GM18505 (cell line): ENCODE results near the gene CDH13.

Experiments
- ATAC-seq: cut with Tn5 transposase; IDR thresholded peaks from one replicate; pipeline ENCODE4 v1.9.1; 2021; ENCODE audit not compliant: unreplicated experiment
- POLR2A ChIP-seq: IDR thresholded peaks from 4 replicates; pipeline ENCODE4 v1.6.1; 2011; ENCODE audit warnings: borderline replicate concordance; ENCODE audit not compliant: insufficient read depth, insufficient read length; ENCODE audit errors: extremely low read depth

CDH13 gene

GRCh38 chr16:83271970-83272575 lies 645.3 kb downstream of the CDH13 start:
- no peak for ATAC-seq
- TF ChIP-seq POLR2A, result no peak

GRCh38 chr16:83272843-83273242 lies 646.1 kb downstream of the CDH13 start:
- ATAC-seq, result no peak
- TF ChIP-seq POLR2A, result no peak

GRCh38 chr16:83273504-83274173 lies 646.9 kb downstream of the CDH13 start:
- TF ChIP-seq POLR2A, result no peak
- ATAC-seq, result no peak

GRCh38 chr16:83279251-83279650 lies 652.5 kb downstream of the CDH13 start:
- no peak for TF ChIP-seq POLR2A
- no peak for ATAC-seq

- no peak for ATAC-seq
- TF ChIP-seq POLR2A, result no peak
Observed at GRCh38 chr16:83285921-83286320, 659.2 kb downstream of the CDH13 start.

- no peak for ATAC-seq
- TF ChIP-seq POLR2A, result no peak
Observed at GRCh38 chr16:83296505-83296904, 669.7 kb downstream of the CDH13 start.

GRCh38 chr16:83298541-83298940 lies 671.8 kb downstream of the CDH13 start:
- no peak for ATAC-seq
- no peak for TF ChIP-seq POLR2A

GRCh38 chr16:83300326-83300725 lies 673.6 kb downstream of the CDH13 start:
- no peak for ATAC-seq
- TF ChIP-seq POLR2A, result no peak

GRCh38 chr16:83301971-83302370 lies 675.2 kb downstream of the CDH13 start:
- no peak for TF ChIP-seq POLR2A

GRCh38 chr16:83302853-83303252 lies 676.1 kb downstream of the CDH13 start:
- no peak for TF ChIP-seq POLR2A
- ATAC-seq, result no peak

More at GRCh38 chr16:83301971-83302370, 675.2 kb downstream of the CDH13 start:
- ATAC-seq, result no peak

GRCh38 chr16:83305092-83305491 lies 678.3 kb downstream of the CDH13 start:
- ATAC-seq, result no peak
- no peak for TF ChIP-seq POLR2A

- no peak for TF ChIP-seq POLR2A
- ATAC-seq, result no peak
Observed at GRCh38 chr16:83306961-83307593, 680.3 kb downstream of the CDH13 start.

GRCh38 chr16:83307594-83307992 lies 680.8 kb downstream of the CDH13 start:
- TF ChIP-seq POLR2A, result no peak

GRCh38 chr16:83308414-83308813 lies 681.6 kb downstream of the CDH13 start:
- TF ChIP-seq POLR2A, result no peak
- ATAC-seq, result no peak

More at GRCh38 chr16:83307594-83307992, 680.8 kb downstream of the CDH13 start:
- no peak for ATAC-seq

- ATAC-seq, result no peak
Observed at GRCh38 chr16:83310816-83311215, 684.0 kb downstream of the CDH13 start.

More at GRCh38 chr16:83310816-83311215, 684.0 kb downstream of the CDH13 start:
- no peak for TF ChIP-seq POLR2A
